HG03280 (cell line): ENCODE measurements around the gene SLC49A3.

Experiments
- ATAC-seq: cut with Tn5 transposase; IDR thresholded peaks from one replicate; pipeline ENCODE4 v1.9.1; 2021; ENCODE audit warnings: mild to moderate bottlenecking, moderate library complexity; ENCODE audit not compliant: unreplicated experiment

SLC49A3 gene

DNA sequence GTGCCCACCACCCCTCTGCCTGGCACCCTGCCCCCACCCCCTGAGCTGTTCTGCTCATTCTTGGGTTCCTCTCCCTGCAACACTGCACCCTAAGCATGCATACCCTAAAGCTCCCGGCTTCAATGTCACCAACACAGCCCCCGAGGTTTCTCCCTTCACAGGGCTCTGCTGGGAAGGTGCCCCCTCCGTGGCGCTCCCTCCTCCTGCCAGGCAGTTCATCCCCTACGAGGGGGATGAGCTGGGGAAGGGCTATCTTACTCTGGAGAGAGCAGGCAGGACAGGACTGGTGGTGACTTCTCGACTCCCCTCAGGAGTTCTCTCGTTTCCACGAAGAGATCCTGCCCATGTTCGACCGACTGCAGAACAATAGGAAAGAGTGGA lies 21.4 kb downstream of the SLC49A3 start:
- ATAC-seq, result no peak

GRCh38 chr4:666822-667544 lies 22.0 kb downstream of the SLC49A3 start:
- no peak for ATAC-seq

GRCh38 chr4:666436-666810 lies 22.5 kb downstream of the SLC49A3 start:
- no peak for ATAC-seq

DNA sequence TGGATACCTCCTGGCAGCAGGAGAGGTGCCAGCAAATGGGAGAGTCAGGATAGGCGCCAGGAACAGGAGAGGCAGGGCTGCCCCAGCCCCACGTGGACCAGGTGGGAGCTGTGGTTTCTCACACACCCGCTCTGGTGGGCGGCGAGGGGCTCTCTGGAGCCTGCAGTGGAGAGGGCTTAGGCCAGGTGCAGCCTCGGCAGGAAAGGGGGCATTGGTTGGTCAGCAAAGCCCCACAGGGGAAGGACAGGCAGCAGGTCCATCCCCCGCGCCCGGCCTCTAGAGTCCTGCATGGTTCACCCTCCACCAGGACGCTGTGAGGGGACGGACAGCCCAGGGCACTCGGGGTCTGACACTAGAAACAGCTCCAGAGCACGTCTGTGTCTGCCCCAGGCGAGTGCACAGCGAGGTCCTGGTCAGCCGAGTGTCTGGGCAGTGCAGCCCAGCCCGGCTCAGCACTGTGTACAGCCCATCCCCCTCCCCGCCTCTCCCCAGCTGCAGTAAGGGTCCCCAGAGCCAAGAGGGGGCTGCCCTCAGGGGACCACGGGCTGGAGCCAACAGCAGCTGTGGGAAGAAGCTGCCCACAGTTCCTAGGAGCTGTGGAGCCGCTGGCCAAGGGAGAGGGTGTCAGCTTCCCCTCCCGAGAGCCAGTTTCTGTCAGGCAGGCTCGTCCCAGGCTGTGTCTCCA lies 23.1 kb downstream of the SLC49A3 start:
- no peak for ATAC-seq

DNA sequence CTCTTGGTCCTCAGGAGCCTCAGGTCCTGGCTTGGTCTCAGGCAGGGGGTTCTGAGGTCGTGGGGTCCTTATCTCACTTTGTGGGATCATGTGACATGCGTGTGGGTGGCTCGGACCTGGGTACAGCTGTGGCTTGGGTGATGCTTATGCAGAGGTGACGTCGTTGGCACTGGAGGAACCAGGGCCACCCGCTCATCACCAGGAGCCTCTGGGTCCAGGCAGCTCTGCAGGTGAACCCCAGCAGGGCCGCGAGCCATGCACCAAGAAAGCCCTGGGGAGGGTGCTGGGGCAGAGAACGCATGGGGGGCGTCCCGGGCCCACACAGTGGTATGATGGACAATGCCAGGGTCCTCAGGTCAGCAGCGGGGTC lies 23.6 kb downstream of the SLC49A3 start:
- ATAC-seq, result no peak

- no peak for ATAC-seq
Observed at GRCh38 chr4:664713-665231, 24.2 kb downstream of the SLC49A3 start.

- ATAC-seq, result peak; percentile 62
Observed at GRCh38 chr4:663438-664428, 25.2 kb downstream of the SLC49A3 start.

- ATAC-seq, result peak; percentile 8
Observed at GRCh38 chr4:663046-663437, 25.9 kb downstream of the SLC49A3 start.

DNA sequence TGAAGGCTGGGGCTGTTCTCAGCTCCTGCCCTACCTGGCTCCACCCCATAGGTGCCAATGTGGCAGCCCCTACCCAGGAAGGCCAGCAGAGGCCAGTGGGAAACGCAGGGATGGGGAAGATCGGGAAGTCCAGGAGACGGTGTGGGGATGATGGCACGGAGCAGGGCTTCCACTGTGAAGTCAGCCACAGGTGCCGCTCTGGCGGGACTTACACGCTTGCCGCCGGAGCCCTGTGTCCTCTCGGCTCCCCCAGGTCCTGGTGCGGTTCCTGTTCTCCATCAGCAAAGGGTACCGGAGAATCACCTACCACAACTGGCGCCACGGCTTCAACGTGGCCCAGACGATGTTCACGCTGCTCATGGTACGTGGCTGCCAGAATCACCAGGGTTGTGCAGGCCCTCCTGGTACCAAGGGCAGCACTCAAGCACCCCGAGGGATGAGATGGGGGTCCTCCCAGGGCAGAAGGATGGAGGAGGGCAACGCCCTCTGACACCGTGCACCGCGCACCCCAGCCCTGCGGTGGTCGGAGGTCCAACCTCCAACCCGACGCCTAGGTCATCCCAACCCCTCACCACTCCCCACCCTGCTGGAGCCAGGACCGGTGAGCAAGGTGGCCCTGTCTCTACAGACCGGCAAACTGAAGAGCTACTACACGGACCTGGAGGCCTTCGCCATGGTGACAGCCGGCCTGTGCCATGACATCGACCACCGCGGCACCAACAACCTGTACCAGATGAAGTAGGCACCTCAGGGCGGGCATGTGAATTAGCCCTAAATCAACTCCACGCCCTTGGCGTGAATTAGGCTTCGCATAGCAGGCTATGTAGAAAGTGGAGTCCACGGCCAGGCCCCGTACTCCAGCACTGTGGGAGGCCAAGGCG lies 26.8 kb downstream of the SLC49A3 start:
- no peak for ATAC-seq

- no peak for ATAC-seq
Observed at GRCh38 chr4:661231-661630, 27.7 kb downstream of the SLC49A3 start.

- ATAC-seq, result no peak
Observed at GRCh38 chr4:660401-660800, 28.6 kb downstream of the SLC49A3 start.

- ATAC-seq, result no peak
Observed at GRCh38 chr4:659851-660250, 29.1 kb downstream of the SLC49A3 start.

DNA sequence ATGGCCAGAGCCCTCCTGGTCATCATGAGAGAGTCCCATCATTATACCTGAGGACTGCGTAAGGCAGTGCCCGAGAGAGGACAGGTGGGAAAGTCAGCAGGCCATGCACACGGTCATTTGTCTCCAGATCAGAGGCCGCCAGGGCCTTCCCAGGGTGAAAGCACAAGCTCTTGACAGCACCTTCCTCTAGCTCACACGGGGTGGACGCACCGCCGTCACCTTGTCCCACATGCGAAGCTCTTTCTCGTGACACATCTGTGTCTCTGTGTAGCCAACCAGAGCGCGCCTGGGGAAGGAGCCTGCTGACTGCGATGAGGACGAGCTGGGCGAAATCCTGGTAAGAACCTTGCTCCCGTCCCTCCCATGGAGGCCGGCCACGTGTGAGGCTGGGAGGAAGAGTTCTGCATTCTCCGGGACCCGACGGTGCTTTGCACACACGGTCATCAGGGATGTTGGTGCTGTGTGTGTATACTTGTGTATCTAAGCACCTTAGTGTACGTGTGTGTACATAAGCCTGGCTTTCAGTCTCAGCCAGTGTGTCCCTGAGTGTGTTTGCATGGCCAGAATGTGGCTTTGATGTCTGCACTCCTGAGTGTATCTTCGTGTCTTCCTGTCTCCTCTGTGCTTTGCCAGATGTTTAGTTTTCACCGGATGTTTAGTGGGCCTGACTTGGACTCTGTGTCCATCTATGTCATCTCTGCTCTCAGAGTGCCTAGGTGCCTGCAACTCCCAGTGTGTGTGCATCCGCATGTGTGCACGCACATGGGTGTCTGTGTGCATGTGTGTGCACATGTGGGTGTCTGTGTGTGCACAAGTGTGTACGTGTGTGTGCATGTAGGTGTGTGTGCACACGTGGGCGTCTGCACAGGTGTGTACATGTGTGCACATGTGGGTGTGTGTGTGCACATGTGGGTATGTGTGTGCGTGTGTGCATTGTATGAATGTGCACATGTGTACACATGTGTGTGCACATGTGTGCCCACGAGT lies 30.0 kb downstream of the SLC49A3 start:
- no peak for ATAC-seq

DNA sequence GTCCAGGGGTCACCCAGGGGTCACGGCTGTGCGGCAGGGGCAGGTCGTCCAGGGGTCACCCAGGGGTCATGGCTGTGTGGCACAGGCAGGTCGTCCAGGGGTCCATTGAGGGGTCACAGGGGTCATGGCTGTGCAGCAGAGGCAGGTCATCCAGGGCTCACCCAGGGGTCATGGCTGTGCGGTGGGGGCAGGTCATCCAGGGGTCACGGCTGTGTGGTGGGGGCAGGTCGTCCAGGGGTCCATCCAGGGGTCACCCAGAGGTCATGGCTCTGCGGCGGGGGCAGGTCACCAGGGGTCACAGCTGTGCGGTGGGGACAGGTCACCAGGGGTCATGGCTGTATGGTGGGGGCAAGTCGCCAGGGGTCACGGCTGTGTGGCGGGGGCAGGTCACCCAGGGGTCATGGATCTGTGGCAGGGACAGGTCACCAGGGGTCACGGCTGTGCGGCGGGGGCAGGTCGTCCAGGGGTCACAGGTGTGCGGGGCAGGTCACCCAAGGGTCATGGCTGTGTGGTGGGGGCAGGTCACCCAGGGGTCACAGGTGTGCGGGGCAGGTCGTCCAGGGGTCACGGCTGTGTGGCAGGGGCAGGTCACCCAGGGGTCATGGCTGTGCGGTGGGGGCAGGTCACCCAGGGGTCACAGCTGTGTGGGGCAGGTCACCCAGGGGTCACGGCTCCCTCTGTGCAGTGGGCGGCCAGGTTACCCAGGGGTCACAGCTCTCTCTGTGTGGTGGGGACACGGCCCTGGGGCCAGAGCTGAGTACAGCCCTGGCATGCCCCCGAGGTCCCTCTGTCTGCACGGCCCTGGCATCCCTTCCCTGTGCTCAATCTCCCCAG lies 30.9 kb downstream of the SLC49A3 start:
- ATAC-seq, result no peak

GRCh38 chr4:657338-657833 lies 31.6 kb downstream of the SLC49A3 start:
- ATAC-seq, result no peak

GRCh38 chr4:656436-657337 lies 32.3 kb downstream of the SLC49A3 start:
- ATAC-seq, result no peak
